Small intestine (tissue), 7 donors: ENCODE results near the gene FARP2. TPM values are rescaled to one million over a fixed set of nuclear protein-coding genes. Genes with fewer than 3 reads are reported as not detected.
"Not testable (repeated sequence)": the region's sequence is repeated elsewhere in the genome, so short reads cannot be mapped to it uniquely, and the experiment has no call there.

ENCODE experiments used
- DNase-seq, 2 donors: peaks; one replicate each; pipeline versions ENCODE4 v3.0.0 to v3.0.0-alpha.2; 2013
- FAIRE-seq: peaks from 2 replicates; lab custom pipeline; 2012; peaks lifted over from hg19 to GRCh38; lab: Jason Lieb, UNC
- H3K27ac ChIP-seq, 3 donors: one replicate each; pipeline ENCODE4 v1.5.1; 2013; ENCODE audit warnings: low read length in 2 of 3, mild to moderate bottlenecking in 2 of 3, control low read depth in 1 of 3, inconsistent platforms in 1 of 3, low read depth in 1 of 3, moderate library complexity in 1 of 3
- H3K27me3 ChIP-seq, 3 donors: one replicate each; pipeline ENCODE4 v1.6.1; 2013; ENCODE audit warnings: low read length in 3 of 3, inconsistent platforms in 1 of 3; ENCODE audit not compliant: control insufficient read depth in 3 of 3, insufficient read depth in 3 of 3
- H3K36me3 ChIP-seq, 3 donors: one replicate each; pipeline ENCODE4 v1.6.1; 2013; ENCODE audit warnings: low read length in 3 of 3, inconsistent platforms in 1 of 3, low read depth in 1 of 3, mild to moderate bottlenecking in 1 of 3, moderate library complexity in 1 of 3; ENCODE audit not compliant: control insufficient read depth in 3 of 3, insufficient read depth in 2 of 3
- H3K4me1 ChIP-seq, 3 donors: one replicate each; pipeline ENCODE4 v1.6.1; 2013; ENCODE audit warnings: low read length in 2 of 3, inconsistent platforms in 1 of 3, low read depth in 1 of 3, mild to moderate bottlenecking in 1 of 3, moderate library complexity in 1 of 3; ENCODE audit not compliant: control insufficient read depth in 3 of 3, insufficient read depth in 2 of 3
- H3K4me3 ChIP-seq, 3 donors: one replicate each; pipeline ENCODE4 v1.5.1; 2013; ENCODE audit warnings: low read length in 3 of 3, control low read depth in 1 of 3, inconsistent platforms in 1 of 3, low read depth in 1 of 3, mild to moderate bottlenecking in 1 of 3, moderate library complexity in 1 of 3
- H3K9me3 ChIP-seq, 2 donors: one replicate each; pipeline ENCODE4 v1.6.1; 2013; ENCODE audit warnings: low read depth in 1 of 2, low read length in 1 of 2; ENCODE audit not compliant: control insufficient read depth in 2 of 2, insufficient read depth in 1 of 2
- WGBS, 3 donors: extraction: QIAGEN DNeasy Blood & Tissue Kit; methylation state at CpG; one replicate each; pipeline ENCODE4 v1.1.7; 2013; 5-methylcytosine and 5-hydroxymethylcytosine counted together
- polyA plus RNA-seq, 4 donors: library from polyadenylated mRNA; stranded (reverse) in 3 of 4; unstranded in 1 of 4; fragments of 200-250 nt in 3 of 4; fragments of 120-200 nt in 1 of 4; gene quantifications; one replicate each; pipeline versions ENCODE4 v1.2.1 to v1.2.3, GENCODE V29; 2013
- donor health status: healthy with polysubstance abuse.
- donor health status: control.
- donor health status: control.
- donor health status: Bipolar disorder and iron deficiency.
- donor health status: healthy.

The FARP2 gene
- polyA plus RNA-seq, 4 donors, result 25.7 to 65.3 (median 49.8) TPM

- FAIRE-seq (no peak), DNase-seq (no peak)
- Histone ChIP-seq H3K27ac (no peak overlapping the region), H3K36me3 (peaks cover 5 to 33% (median 11%) of the 10 kb centered on the region in 3 donors), H3K4me3 (no peak overlapping the region), H3K27me3 (no peaks in the 10 kb centered on the region), H3K9me3 (peaks cover 0 to 9% of the 10 kb centered on the region in 2 donors), H3K4me1 (no peaks in the 10 kb centered on the region)
- WGBS, 3 donors, result 95 to 97% (median 97%) methylated on average over 3 of the region's 3 CpGs
Measured at GRCh38 chr2:241425368-241425767, 69.3 kb downstream of the FARP2 start.

- no peak for FAIRE-seq
- WGBS, 3 donors, result 93 to 98% (median 96%) methylated on average over 2 of the region's 2 CpGs
- H3K36me3 ChIP-seq, result peaks cover 5 to 44% (median 11%) of the 10 kb centered on the region in 3 donors
Measured at GRCh38 chr2:241430178-241430577, 74.1 kb downstream of the FARP2 start.

GRCh38 chr2:241432824-241433448 is 76.9 kb downstream of the FARP2 start:
- DNase-seq, result no peak
- WGBS, 3 donors, result 90 to 91% (median 90%) methylated on average over 6 of the region's 6 CpGs

More at GRCh38 chr2:241430178-241430577, 74.1 kb downstream of the FARP2 start:
- H3K27ac ChIP-seq, result no peak overlapping the region
- H3K4me3 ChIP-seq, result no peak overlapping the region
- no peaks in the 10 kb centered on the region for H3K27me3 ChIP-seq
- DNase-seq, result no peak
- H3K9me3 ChIP-seq, result peaks cover 0 to 8% of the 10 kb centered on the region in 2 donors
- H3K4me1 ChIP-seq, result no peaks in the 10 kb centered on the region

GRCh38 chr2:241437179-241437578 is 81.1 kb downstream of the FARP2 start:
- 97 to 100% (median 98%) methylated on average over 2 of the region's 2 CpGs for WGBS, 3 donors
- H3K4me1 ChIP-seq, result no peaks in the 10 kb centered on the region
- no peak overlapping the region for H3K27ac ChIP-seq
- H3K9me3 ChIP-seq, result no peaks in the 10 kb centered on the region
- H3K4me3 ChIP-seq, result no peak overlapping the region
- H3K36me3 ChIP-seq, result peaks cover 14 to 59% (median 23%) of the 10 kb centered on the region in 3 donors
- no peaks in the 10 kb centered on the region for H3K27me3 ChIP-seq
- DNase-seq (no peak), FAIRE-seq (no peak)

More at GRCh38 chr2:241432824-241433448, 76.9 kb downstream of the FARP2 start:
- H3K27me3 ChIP-seq, result no peaks in the 10 kb centered on the region
- no peak overlapping the region for H3K4me3 ChIP-seq
- H3K27ac ChIP-seq, result no peak overlapping the region
- FAIRE-seq, result no peak
- H3K9me3 ChIP-seq, result peaks cover 0 to 8% of the 10 kb centered on the region in 2 donors
- H3K36me3 ChIP-seq, result peaks cover 13 to 56% (median 16%) of the 10 kb centered on the region in 3 donors
- no peaks in the 10 kb centered on the region for H3K4me1 ChIP-seq

GRCh38 chr2:241441492-241441891 is 85.4 kb downstream of the FARP2 start:
- Histone ChIP-seq H3K4me1 (no peaks in the 10 kb centered on the region), H3K36me3 (peaks cover 9 to 63% (median 17%) of the 10 kb centered on the region in 3 donors), H3K27ac (no peak overlapping the region), H3K9me3 (no peaks in the 10 kb centered on the region), H3K27me3 (no peaks in the 10 kb centered on the region), H3K4me3 (no peak overlapping the region)
- WGBS, 3 donors, result 70 to 93% (median 84%) methylated on average over 14 of the region's 14 CpGs
- no peak for DNase-seq
- FAIRE-seq, result no peak

GRCh38 chr2:241443486-241444223 is 87.6 kb downstream of the FARP2 start:
- Histone ChIP-seq H3K9me3 (no peaks in the 10 kb centered on the region), H3K27ac (no peak overlapping the region), H3K27me3 (no peaks in the 10 kb centered on the region), H3K36me3 (peaks cover 9 to 69% (median 14%) of the 10 kb centered on the region in 3 donors), H3K4me3 (no peak overlapping the region), H3K4me1 (no peaks in the 10 kb centered on the region)
- no peak for FAIRE-seq
- WGBS, 3 donors, result 69 to 85% (median 76%) methylated on average over 6 of the region's 6 CpGs
- peak; percentile 11 to 55 for DNase-seq

GRCh38 chr2:241445426-241445825 is 89.3 kb downstream of the FARP2 start:
- Histone ChIP-seq H3K27me3 (no peaks in the 10 kb centered on the region), H3K9me3 (no peaks in the 10 kb centered on the region), H3K27ac (no peak overlapping the region), H3K4me3 (no peak overlapping the region), H3K4me1 (no peaks in the 10 kb centered on the region), H3K36me3 (peaks cover 9 to 61% (median 14%) of the 10 kb centered on the region in 3 donors)
- DNase-seq, result no peak
- WGBS, 3 donors, result 82 to 88% (median 86%) methylated on average over 2 of the region's 2 CpGs
- FAIRE-seq, result no peak

- WGBS, 3 donors, result 85 to 91% (median 88%) methylated on average over 7 of the region's 7 CpGs
- H3K27ac ChIP-seq, DNase-seq, H3K4me1 ChIP-seq, FAIRE-seq, H3K27me3 ChIP-seq, H3K4me3 ChIP-seq, H3K9me3 ChIP-seq: not testable (repeated sequence)
- H3K36me3 ChIP-seq, result peaks cover 0 to 31% (median 6%) of the 10 kb centered on the region in 3 donors
Measured at GRCh38 chr2:241450092-241450491, 94.0 kb downstream of the FARP2 start.
